GM12878 (cell line): Measurements from ENCODE around the gene ARHGAP20. TPM values are rescaled to one million over a fixed set of nuclear protein-coding genes. Genes with fewer than 3 reads are reported as not detected.

ENCODE experiments used
- ATAC-seq: fragments of 200-7000 bp; cut with Tn5 transposase; 3 replicates; pipeline ENCODE4 v1.9.1; 2020; ENCODE audit warnings: mild to moderate bottlenecking, moderate library complexity
- BruUV-seq: library from RNA; stranded (reverse); fragments of 400-500 nt; replicated peaks from 2 replicates; lab custom pipeline; 2021; lab: Mats Ljungman, UMichigan
- CTCF ChIA-PET: fragments of 300-600 bp; sonication (Branson Sonifier 250); formaldehyde crosslinking; extraction: SDS; loops from one replicate; lab custom pipeline; 2021; ENCODE audit warnings: inconsistent platforms; lab: Yijun Ruan, JAX
- POLR2A ChIA-PET: fragments of 350-600 bp; formaldehyde crosslinking; extraction: SDS; loops from one replicate; lab custom pipeline; 2021; ENCODE audit warnings: inconsistent platforms; lab: Charles Lee
- RAD21 ChIA-PET: fragments of 300-600 bp; sonication (Branson Sonifier 250); formaldehyde crosslinking; loops from one replicate; lab custom pipeline; 2023; ENCODE audit warnings: antibody characterized with exemption; ENCODE audit not compliant: unreplicated experiment; lab: Charles Lee
- SMC1A ChIA-PET: fragments of 300-600 bp; sonication (Branson Sonifier 250); formaldehyde crosslinking; loops from one replicate; lab custom pipeline; 2023; ENCODE audit not compliant: unreplicated experiment, uncharacterized antibody; lab: Charles Lee
- DNase-seq: peaks from one replicate; pipeline ENCODE4 v3.0.0-alpha.2; 2011; ENCODE audit warnings: low read depth, low spot score
- FAIRE-seq: peaks from 3 replicates; lab custom pipeline; 2011; peaks lifted over from hg19 to GRCh38; lab: Jason Lieb, UNC
- H2AFZ ChIP-seq: 2 replicates; pipeline ENCODE4 v1.6.0; 2011; ENCODE audit warnings: low read depth, low read length, control low read depth; ENCODE audit not compliant: control insufficient read depth
- H3K27ac ChIP-seq: 2 replicates; pipeline ENCODE4 v1.5.1; 2011; ENCODE audit warnings: control low read depth; ENCODE audit not compliant: control insufficient read depth, insufficient read depth
- H3K27me3 ChIP-seq, 2 experiments: replicated peaks in 1 of 2; 2 replicates each; pipeline versions ENCODE4 v1.6.0 to v1.6.1; 2011; ENCODE audit warnings: low read length in 1 of 2; ENCODE audit not compliant: control insufficient read depth in 2 of 2, insufficient read depth in 2 of 2
- H3K36me3 ChIP-seq, 2 experiments: 2 replicates each; pipeline ENCODE4 v1.5.1; 2011; ENCODE audit warnings: low read length in 1 of 2; ENCODE audit not compliant: control insufficient read depth in 2 of 2, insufficient read depth in 2 of 2
- H3K4me1 ChIP-seq: 2 replicates; pipeline ENCODE4 v1.6.1; 2011; ENCODE audit warnings: mild to moderate bottlenecking, low read length, moderate library complexity, mixed read lengths; ENCODE audit not compliant: control insufficient read depth, insufficient read depth
- H3K4me2 ChIP-seq: 2 replicates; pipeline ENCODE4 v1.6.0; 2011; ENCODE audit warnings: control low read depth; ENCODE audit not compliant: control insufficient read depth, insufficient read depth
- H3K4me3 ChIP-seq: fragments of 200-600 bp; sonication (generic); 2 replicates; pipeline ENCODE4 v1.5.1; 2016
- H3K79me2 ChIP-seq: 2 replicates; pipeline ENCODE4 v1.6.0; 2011; ENCODE audit warnings: low read length; ENCODE audit not compliant: control insufficient read depth, insufficient read depth
- H3K9ac ChIP-seq: 2 replicates; pipeline ENCODE4 v1.8.0; 2011; ENCODE audit warnings: low read length, control low read depth, mixed read lengths; ENCODE audit not compliant: control insufficient read depth, insufficient read depth
- H3K9me3 ChIP-seq: replicated peaks from 3 replicates; pipeline ENCODE4 v1.5.1; 2011; ENCODE audit warnings: mild to moderate bottlenecking, low read length; ENCODE audit not compliant: control insufficient read depth, insufficient read depth
- H4K20me1 ChIP-seq: 2 replicates; pipeline ENCODE4 v1.6.0; 2011; ENCODE audit not compliant: control insufficient read depth, insufficient read depth
- BHLHE40 ChIP-seq, 2 experiments: fragments of 450-650 bp in 1 of 2; IDR thresholded peaks; 2 replicates each; pipeline ENCODE4 v1.6.1; 2011 to 2017; ENCODE audit warnings: low read depth in 2 of 2, borderline replicate concordance in 1 of 2, improper control_type of control experiment in 1 of 2, low read length in 1 of 2, mild to moderate bottlenecking in 1 of 2
- DPF2 ChIP-seq: fragments of 450-650 bp; IDR thresholded peaks from 2 replicates; pipeline ENCODE4 v1.6.1; 2017; ENCODE audit warnings: mild to moderate bottlenecking
- GABPA ChIP-seq: IDR thresholded peaks from 2 replicates; pipeline ENCODE4 v1.6.1; 2014; ENCODE audit warnings: antibody characterized with exemption, low read depth, mild to moderate bottlenecking, inconsistent platforms
- GATAD2B ChIP-seq: fragments of 450-650 bp; conservative IDR thresholded peaks from 2 replicates; pipeline ENCODE4 v1.6.1; 2017; ENCODE audit warnings: low read depth, mild to moderate bottlenecking, moderate library complexity
- KDM1A ChIP-seq: fragments of 200-600 bp; sonication (generic); IDR thresholded peaks from 2 replicates; pipeline ENCODE4 v1.6.1; 2016; ENCODE audit warnings: borderline replicate concordance
- NFYB ChIP-seq: IDR thresholded peaks from 2 replicates; pipeline ENCODE4 v1.6.1; 2011; ENCODE audit warnings: low read depth, mild to moderate bottlenecking, low read length, improper control_type of control experiment, moderate library complexity; ENCODE audit not compliant: insufficient read depth
- RAD51 ChIP-seq: fragments of 450-650 bp; IDR thresholded peaks from 2 replicates; pipeline ENCODE4 v1.6.1; 2016; ENCODE audit warnings: moderate library complexity, mild to moderate bottlenecking, inconsistent platforms
- RBBP5 ChIP-seq: fragments of 200-600 bp; sonication (generic); conservative IDR thresholded peaks from 2 replicates; pipeline ENCODE4 v1.6.1; 2016
- RELA ChIP-seq: fragments of 450-650 bp; IDR thresholded peaks from 2 replicates; pipeline ENCODE4 v1.8.0; 2014; ENCODE audit warnings: borderline replicate concordance; ENCODE audit not compliant: partially characterized antibody
- SIX5 ChIP-seq: IDR thresholded peaks from 2 replicates; pipeline ENCODE4 v1.6.1; 2011; ENCODE audit warnings: mild to moderate bottlenecking, low read depth, low read length, moderate library complexity; ENCODE audit not compliant: severe bottlenecking
- SMAD5 ChIP-seq: IDR thresholded peaks from 2 replicates; pipeline ENCODE4 v1.6.1; 2016; ENCODE audit warnings: antibody characterized with exemption, low read depth
- SMARCA5 ChIP-seq: fragments of 450-650 bp; IDR thresholded peaks from 2 replicates; pipeline ENCODE4 v1.6.1; 2017; ENCODE audit warnings: mild to moderate bottlenecking
- SREBF1 ChIP-seq: IDR thresholded peaks from 2 replicates; pipeline ENCODE4 v1.6.1; 2012; ENCODE audit warnings: mild to moderate bottlenecking, low read length
- STAT1 ChIP-seq: fragments of 450-650 bp; conservative IDR thresholded peaks from 2 replicates; pipeline ENCODE4 v1.6.1; 2014; ENCODE audit warnings: antibody characterized with exemption, mild to moderate bottlenecking
- TCF12 ChIP-seq: IDR thresholded peaks from 2 replicates; pipeline ENCODE4 v1.6.1; 2011; ENCODE audit warnings: low read depth, mild to moderate bottlenecking, low read length
- YBX1 ChIP-seq: fragments of 450-650 bp; IDR thresholded peaks from 2 replicates; pipeline ENCODE4 v1.6.1; 2016; ENCODE audit warnings: antibody characterized with exemption
- WGBS: methylation state at CpG from one replicate; pipeline ENCODE4 v1.1.6; 2016; ENCODE audit warnings: low lambda C conversion rate; ENCODE audit not compliant: insufficient replicate concordance, insufficient coverage; ENCODE audit errors: missing lambda C conversion rate; 5-methylcytosine and 5-hydroxymethylcytosine counted together
- in situ Hi-C: fragments of 300-500 bp; cut with MboI; formaldehyde crosslinking; loops from 9 replicates; pipeline ENCODE4 v1.14.3; 2018; ENCODE audit warnings: mixed read lengths
- intact Hi-C: fragments of 100-400 bp; cut with micrococcal nuclease; formaldehyde crosslinking; loops from one replicate; pipeline ENCODE4 v1.14.2; 2022; ENCODE audit not compliant: unreplicated experiment
- polyA plus RNA-seq, 11 experiments: library from polyadenylated mRNA; depleted of rRNA in 4 of 11; unstranded in 6 of 11; stranded (reverse) in 5 of 11; fragments of >200 nt; fragmentation: Nextera tagmentation in 4 of 11; fragmentation: Illumina TruSeq in 1 of 11; extraction: Ambion mirVana in 4 of 11; extraction: Trizol in 1 of 11; gene quantifications; 1 replicate in 1 of 11; 2 replicates in 10 of 11; pipeline versions ENCODE4 v1.2.1 to v1.2.3, GENCODE V29; 2011 to 2016; ENCODE audit warnings: inconsistent platforms in 2 of 11, missing spikeins in 2 of 11, low read depth in 1 of 11
- total RNA-seq, 4 experiments: library from RNA; depleted of rRNA in 3 of 4; stranded (reverse); fragments of >200 nt in 3 of 4; fragmentation: Illumina TruSeq in 1 of 4; extraction: Trizol in 1 of 4; gene quantifications; 2 replicates each; pipeline versions ENCODE4 v1.2.1 to v1.2.3, GENCODE V29; 2013 to 2021
- TF ChIP-seq, protein P1 (sequence below): fragments of 450-650 bp; IDR thresholded peaks from 2 replicates; pipeline ENCODE4 v1.6.1; 2017; ENCODE audit warnings: low read depth, mild to moderate bottlenecking, moderate library complexity
- TF ChIP-seq, protein P2 (sequence below): IDR thresholded peaks from 2 replicates; pipeline ENCODE4 v1.6.1; 2011; ENCODE audit warnings: mild to moderate bottlenecking, low read depth, low read length, moderate library complexity; ENCODE audit not compliant: insufficient replicate concordance
- TF ChIP-seq, protein P3 (sequence below): IDR thresholded peaks from 2 replicates; pipeline ENCODE4 v1.6.1; 2012; ENCODE audit warnings: improper control_type of control experiment, low read depth, low read length; ENCODE audit not compliant: insufficient replicate concordance

ARHGAP20 gene
- total and polyA plus RNA-seq, 10 of the 15 experiments (the other 5 are each of a cell fraction or from before 2014, with no cell fraction given), result 0.01 TPM; not detected in 9

DNA sequence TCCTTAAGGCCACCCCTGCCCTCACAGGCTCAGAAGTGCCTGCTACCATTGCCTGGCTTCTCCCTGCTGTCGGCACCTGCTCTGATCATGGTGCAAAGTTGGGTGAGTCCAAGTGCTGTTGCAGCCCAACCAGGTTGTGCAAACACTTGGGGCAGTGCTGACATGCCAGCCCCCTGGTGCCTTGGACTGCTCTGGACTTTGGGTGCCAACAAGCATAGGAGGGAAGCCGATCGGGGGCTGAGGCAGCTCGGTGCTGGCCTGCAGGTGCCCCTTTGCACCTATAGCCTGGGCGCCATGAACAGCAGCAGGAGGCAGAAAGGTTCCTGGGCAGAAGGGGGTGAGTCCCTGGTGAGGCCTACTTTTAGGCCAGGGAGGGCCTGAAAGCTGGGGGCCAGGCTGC lies 113.0 kb downstream of the ARHGAP20 start:
- H3K79me2 ChIP-seq, result no peaks in the 10 kb centered on the region
- in situ Hi-C loops, result no loop called here
- ChIA-PET POLR2A (interaction anchor here (0.8 kb wide), 1 partner anchor 19 kb away, joined by 3 read pairs; no protein-coding TSS in a partner anchor), SMC1A (interaction anchor here (0.5 kb wide), 1 partner anchor 1409 kb away, joined by 3 read pairs; no protein-coding TSS in a partner anchor), CTCF (no interaction called here), RAD21 (no interaction called here)
- H3K4me3 ChIP-seq, result no peak overlapping the region
- no peak overlapping the region for H3K9ac ChIP-seq
- H2AFZ ChIP-seq, result no peak overlapping the region
- intact Hi-C loops, result no loop called here
- DNase-seq, result no peak
- H3K9me3 ChIP-seq, result no peaks in the 10 kb centered on the region; the same call in 2 of the 3 replicates
- TF ChIP-seq DPF2 (no peak), TCF12 (no peak), RBBP5 (no peak), SREBF1 (no peak), RELA (no peak), NFYB (no peak), GABPA (no peak), STAT1 (no peak), YBX1 (no peak), SIX5 (no peak), SMAD5 (no peak), RAD51 (no peak), BHLHE40 (IDR thresholded peaks at IDR 0.05; ENCODE audit: borderline replicate concordance in 1 of 2, low read depth in 2 of 2, low read length in 1 of 2) (no peak), GATAD2B (no peak), KDM1A (no peak), SMARCA5 (no peak)
- TF ChIP-seq, protein P1, sequence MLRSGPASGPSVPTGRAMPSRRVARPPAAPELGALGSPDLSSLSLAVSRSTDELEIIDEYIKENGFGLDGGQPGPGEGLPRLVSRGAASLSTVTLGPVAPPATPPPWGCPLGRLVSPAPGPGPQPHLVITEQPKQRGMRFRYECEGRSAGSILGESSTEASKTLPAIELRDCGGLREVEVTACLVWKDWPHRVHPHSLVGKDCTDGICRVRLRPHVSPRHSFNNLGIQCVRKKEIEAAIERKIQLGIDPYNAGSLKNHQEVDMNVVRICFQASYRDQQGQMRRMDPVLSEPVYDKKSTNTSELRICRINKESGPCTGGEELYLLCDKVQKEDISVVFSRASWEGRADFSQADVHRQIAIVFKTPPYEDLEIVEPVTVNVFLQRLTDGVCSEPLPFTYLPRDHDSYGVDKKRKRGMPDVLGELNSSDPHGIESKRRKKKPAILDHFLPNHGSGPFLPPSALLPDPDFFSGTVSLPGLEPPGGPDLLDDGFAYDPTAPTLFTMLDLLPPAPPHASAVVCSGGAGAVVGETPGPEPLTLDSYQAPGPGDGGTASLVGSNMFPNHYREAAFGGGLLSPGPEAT, result no peak
- TF ChIP-seq, protein P2, sequence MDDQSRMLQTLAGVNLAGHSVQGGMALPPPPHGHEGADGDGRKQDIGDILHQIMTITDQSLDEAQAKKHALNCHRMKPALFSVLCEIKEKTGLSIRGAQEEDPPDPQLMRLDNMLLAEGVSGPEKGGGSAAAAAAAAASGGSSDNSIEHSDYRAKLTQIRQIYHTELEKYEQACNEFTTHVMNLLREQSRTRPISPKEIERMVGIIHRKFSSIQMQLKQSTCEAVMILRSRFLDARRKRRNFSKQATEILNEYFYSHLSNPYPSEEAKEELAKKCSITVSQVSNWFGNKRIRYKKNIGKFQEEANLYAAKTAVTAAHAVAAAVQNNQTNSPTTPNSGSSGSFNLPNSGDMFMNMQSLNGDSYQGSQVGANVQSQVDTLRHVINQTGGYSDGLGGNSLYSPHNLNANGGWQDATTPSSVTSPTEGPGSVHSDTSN, result no peak
- TF ChIP-seq, protein P3, sequence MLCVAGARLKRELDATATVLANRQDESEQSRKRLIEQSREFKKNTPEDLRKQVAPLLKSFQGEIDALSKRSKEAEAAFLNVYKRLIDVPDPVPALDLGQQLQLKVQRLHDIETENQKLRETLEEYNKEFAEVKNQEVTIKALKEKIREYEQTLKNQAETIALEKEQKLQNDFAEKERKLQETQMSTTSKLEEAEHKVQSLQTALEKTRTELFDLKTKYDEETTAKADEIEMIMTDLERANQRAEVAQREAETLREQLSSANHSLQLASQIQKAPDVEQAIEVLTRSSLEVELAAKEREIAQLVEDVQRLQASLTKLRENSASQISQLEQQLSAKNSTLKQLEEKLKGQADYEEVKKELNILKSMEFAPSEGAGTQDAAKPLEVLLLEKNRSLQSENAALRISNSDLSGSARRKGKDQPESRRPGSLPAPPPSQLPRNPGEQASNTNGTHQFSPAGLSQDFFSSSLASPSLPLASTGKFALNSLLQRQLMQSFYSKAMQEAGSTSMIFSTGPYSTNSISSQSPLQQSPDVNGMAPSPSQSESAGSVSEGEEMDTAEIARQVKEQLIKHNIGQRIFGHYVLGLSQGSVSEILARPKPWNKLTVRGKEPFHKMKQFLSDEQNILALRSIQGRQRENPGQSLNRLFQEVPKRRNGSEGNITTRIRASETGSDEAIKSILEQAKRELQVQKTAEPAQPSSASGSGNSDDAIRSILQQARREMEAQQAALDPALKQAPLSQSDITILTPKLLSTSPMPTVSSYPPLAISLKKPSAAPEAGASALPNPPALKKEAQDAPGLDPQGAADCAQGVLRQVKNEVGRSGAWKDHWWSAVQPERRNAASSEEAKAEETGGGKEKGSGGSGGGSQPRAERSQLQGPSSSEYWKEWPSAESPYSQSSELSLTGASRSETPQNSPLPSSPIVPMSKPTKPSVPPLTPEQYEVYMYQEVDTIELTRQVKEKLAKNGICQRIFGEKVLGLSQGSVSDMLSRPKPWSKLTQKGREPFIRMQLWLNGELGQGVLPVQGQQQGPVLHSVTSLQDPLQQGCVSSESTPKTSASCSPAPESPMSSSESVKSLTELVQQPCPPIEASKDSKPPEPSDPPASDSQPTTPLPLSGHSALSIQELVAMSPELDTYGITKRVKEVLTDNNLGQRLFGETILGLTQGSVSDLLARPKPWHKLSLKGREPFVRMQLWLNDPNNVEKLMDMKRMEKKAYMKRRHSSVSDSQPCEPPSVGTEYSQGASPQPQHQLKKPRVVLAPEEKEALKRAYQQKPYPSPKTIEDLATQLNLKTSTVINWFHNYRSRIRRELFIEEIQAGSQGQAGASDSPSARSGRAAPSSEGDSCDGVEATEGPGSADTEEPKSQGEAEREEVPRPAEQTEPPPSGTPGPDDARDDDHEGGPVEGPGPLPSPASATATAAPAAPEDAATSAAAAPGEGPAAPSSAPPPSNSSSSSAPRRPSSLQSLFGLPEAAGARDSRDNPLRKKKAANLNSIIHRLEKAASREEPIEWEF, result no peak
- no peak for FAIRE-seq
- H4K20me1 ChIP-seq, result no peaks in the 10 kb centered on the region
- no peaks in the 10 kb centered on the region for H3K36me3 ChIP-seq
- no TSS peak for BruUV-seq
- H3K4me1 ChIP-seq, result no peaks in the 10 kb centered on the region
- 22% methylated on average over 5 of the region's 5 CpGs for WGBS
- no peak overlapping the region for H3K27ac ChIP-seq
- no peak for ATAC-seq
- H3K27me3 ChIP-seq, result no peaks in the 10 kb centered on the region
- no peak overlapping the region for H3K4me2 ChIP-seq
